Esophagus squamous epithelium (tissue), 5 donors: Measurements from ENCODE around the gene GMDS. TPM values are rescaled to one million over a fixed set of nuclear protein-coding genes. Genes with fewer than 3 reads are reported as not detected.

Source experiments
- DNase-seq: peaks from one replicate; lab custom pipeline; 2025; lab: John Stamatoyannopoulos, UW
- H3K27ac ChIP-seq, 4 donors: fragments of 200-600 bp; sonication (generic); one replicate each; pipeline ENCODE4 v1.5.1; 2016 to 2019; ENCODE audit warnings: mild to moderate bottlenecking in 1 of 4
- H3K27me3 ChIP-seq, 4 donors: fragments of 200-600 bp; sonication (generic); 1 replicate in 3 of 4; 2 replicates in 1 of 4; pipeline versions ENCODE4 v1.5.1 to v1.6.0; 2017 to 2021; ENCODE audit warnings: antibody characterized with exemption in 1 of 4
- H3K36me3 ChIP-seq, 3 donors: fragments of 200-600 bp; sonication (generic); one replicate each; pipeline ENCODE4 v1.5.1; 2016 to 2019
- H3K4me1 ChIP-seq, 3 donors: fragments of 200-600 bp; sonication (generic); one replicate each; pipeline ENCODE4 v1.5.1; 2017 to 2019
- H3K4me3 ChIP-seq, 4 donors: fragments of 200-600 bp; sonication (generic); 1 replicate in 3 of 4; 2 replicates in 1 of 4; pipeline ENCODE4 v1.5.1; 2016 to 2019; ENCODE audit warnings: mild to moderate bottlenecking in 2 of 4, moderate library complexity in 1 of 4
- H3K9me3 ChIP-seq, 3 donors: fragments of 200-600 bp; sonication (generic); one replicate each; pipeline ENCODE4 v1.5.1; 2016 to 2019
- POLR2A ChIP-seq, 4 donors: fragments of 450-650 bp; IDR thresholded peaks; one replicate each; pipeline ENCODE4 v1.6.1; 2017; ENCODE audit warnings: antibody characterized with exemption in 4 of 4, mild to moderate bottlenecking in 4 of 4, moderate library complexity in 3 of 4
- WGBS, 2 donors: methylation state at CpG; one replicate each; pipeline ENCODE4 v1.1.5; 2018; 5-methylcytosine and 5-hydroxymethylcytosine counted together
- intact Hi-C: fragments of 100-400 bp; cut with DNase I; formaldehyde crosslinking; loops from one replicate; pipeline ENCODE4 v1.15.0; 2022
- total RNA-seq, 4 donors: library from RNA; depleted of rRNA; stranded (reverse); fragments of >200 nt; gene quantifications; one replicate each; pipeline ENCODE4 v1.1.0, GENCODE V29; 2016
- TF ChIP-seq, protein P1 (sequence below), 6 experiments: fragments of 450-650 bp in 4 of 6; fragments of 200-600 bp in 2 of 6; sonication (generic) in 2 of 6; IDR thresholded peaks; one replicate each; pipeline ENCODE4 v1.5.1; 2016 to 2019; ENCODE audit warnings: antibody characterized with exemption in 6 of 6, mild to moderate bottlenecking in 4 of 6, moderate library complexity in 4 of 6
- donor health status: DM: yes; HTN: yes; CAD: no.

Gene GMDS
- total RNA-seq, 4 donors from 2014 or later = 17.9 to 58.7 (median 36.7) TPM

DNA sequence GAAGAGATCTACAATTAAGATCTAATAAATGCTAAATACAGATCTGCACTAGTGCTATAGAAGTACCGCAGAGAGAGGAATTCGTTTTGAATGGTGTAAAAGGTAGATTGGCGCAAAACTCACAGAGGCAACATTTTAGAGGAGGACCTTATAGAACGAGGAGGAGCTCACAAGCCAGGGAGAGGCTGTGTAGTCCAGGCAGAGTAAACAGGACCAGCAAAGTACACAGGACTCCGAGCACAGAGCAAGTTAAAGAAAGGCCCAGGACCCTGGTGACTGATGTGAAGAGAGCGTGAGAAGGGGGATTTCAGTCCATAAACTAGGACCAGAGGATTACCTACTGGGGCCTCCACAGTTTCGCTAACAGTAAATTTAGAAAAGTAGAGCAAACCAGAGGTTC is 433.4 kb downstream of the GMDS start:
- no peaks in the 10 kb centered on the region for H3K27me3 ChIP-seq
- 88 to 93% methylated on average over 7 of the region's 7 CpGs for WGBS, 2 donors

DNA sequence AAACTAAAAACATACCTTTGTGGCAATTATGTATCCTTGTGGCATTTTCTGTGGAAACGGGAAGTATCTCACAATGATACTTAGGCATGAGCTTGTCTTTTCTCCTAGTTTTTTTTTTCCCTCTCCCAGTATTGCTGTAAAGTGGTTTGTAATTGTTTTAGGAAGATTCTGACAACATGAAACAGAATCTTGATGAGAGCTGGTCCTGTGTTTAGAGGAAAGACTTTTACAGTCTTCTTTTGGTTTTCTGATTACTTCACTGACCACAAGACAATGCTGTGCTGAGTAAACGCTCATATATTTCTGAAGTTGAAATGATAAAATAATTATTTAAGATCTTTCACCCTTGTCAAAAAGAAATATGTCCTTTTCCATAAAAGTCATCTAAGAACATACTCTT is 434.5 kb downstream of the GMDS start:
- WGBS, 2 donors = 93 to 96% methylated on average over 2 of the region's 2 CpGs
- H3K27me3 ChIP-seq = no peaks in the 10 kb centered on the region
- H3K9me3 ChIP-seq = no peaks in the 10 kb centered on the region
- no peaks in the 10 kb centered on the region for H3K36me3 ChIP-seq
- no peak overlapping the region for H3K27ac ChIP-seq
- no peak for DNase-seq
- TF ChIP-seq, protein P1, sequence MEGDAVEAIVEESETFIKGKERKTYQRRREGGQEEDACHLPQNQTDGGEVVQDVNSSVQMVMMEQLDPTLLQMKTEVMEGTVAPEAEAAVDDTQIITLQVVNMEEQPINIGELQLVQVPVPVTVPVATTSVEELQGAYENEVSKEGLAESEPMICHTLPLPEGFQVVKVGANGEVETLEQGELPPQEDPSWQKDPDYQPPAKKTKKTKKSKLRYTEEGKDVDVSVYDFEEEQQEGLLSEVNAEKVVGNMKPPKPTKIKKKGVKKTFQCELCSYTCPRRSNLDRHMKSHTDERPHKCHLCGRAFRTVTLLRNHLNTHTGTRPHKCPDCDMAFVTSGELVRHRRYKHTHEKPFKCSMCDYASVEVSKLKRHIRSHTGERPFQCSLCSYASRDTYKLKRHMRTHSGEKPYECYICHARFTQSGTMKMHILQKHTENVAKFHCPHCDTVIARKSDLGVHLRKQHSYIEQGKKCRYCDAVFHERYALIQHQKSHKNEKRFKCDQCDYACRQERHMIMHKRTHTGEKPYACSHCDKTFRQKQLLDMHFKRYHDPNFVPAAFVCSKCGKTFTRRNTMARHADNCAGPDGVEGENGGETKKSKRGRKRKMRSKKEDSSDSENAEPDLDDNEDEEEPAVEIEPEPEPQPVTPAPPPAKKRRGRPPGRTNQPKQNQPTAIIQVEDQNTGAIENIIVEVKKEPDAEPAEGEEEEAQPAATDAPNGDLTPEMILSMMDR (IDR thresholded peaks at IDR 0.05) = no peak
- TF ChIP-seq POLR2A (IDR thresholded peaks at IDR 0.05) = no peak
- intact Hi-C loops = no loop called here
- H3K4me1 ChIP-seq = no peaks in the 10 kb centered on the region
- no peak overlapping the region for H3K4me3 ChIP-seq

More for the DNA sequence above, 433.4 kb downstream of the GMDS start:
- Histone ChIP-seq H3K9me3 (no peaks in the 10 kb centered on the region), H3K4me3 (no peak overlapping the region), H3K27ac (no peak overlapping the region), H3K36me3 (no peaks in the 10 kb centered on the region), H3K4me1 (no peaks in the 10 kb centered on the region)
- no peak for TF ChIP-seq POLR2A (IDR thresholded peaks at IDR 0.05)
- TF ChIP-seq, protein P1 (IDR thresholded peaks at IDR 0.05) = no peak
- no peak for DNase-seq
- intact Hi-C loops = no loop called here

DNA sequence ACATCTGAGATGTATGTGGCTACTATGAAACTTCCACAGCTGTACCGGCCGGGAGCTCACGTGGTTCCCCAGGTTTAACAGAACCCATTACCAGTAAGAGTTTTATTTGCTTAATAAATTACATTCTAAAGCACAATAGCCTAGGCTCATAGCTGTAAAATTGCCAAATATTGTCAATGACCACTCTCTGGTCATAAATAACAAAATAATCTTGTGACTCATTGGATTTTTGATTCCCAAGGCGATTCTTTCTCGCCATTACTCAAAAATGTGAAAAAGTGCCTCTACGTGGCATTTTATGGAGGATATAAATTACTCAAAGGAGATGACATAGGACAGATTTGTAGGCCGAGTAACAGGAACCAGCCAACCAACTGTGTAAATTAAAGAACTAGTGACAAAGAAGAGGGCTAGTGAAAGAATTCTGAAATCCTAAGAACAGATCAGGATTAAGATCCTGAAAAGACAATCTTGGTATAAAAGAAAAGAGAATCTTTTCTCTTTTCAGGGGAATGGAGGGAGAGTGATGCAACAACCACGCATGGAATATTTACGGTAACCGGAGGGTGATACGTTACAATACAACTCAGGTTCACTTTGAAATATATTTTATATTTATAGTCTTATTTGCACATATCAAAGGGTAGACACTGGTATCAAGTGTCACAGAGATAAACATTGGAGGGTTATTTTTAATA is 436.0 kb downstream of the GMDS start:
- WGBS, 2 donors = 93 to 94% methylated on average over 11 of the region's 11 CpGs
- no peaks in the 10 kb centered on the region for H3K4me1 ChIP-seq
- H3K4me3 ChIP-seq = no peak overlapping the region
- H3K9me3 ChIP-seq = no peaks in the 10 kb centered on the region
- H3K27me3 ChIP-seq = no peaks in the 10 kb centered on the region
- TF ChIP-seq, protein P1 (IDR thresholded peaks at IDR 0.05) = no peak
- no peak for TF ChIP-seq POLR2A (IDR thresholded peaks at IDR 0.05)
- no peaks in the 10 kb centered on the region for H3K36me3 ChIP-seq
- H3K27ac ChIP-seq = no peak overlapping the region
- no peak for DNase-seq
- intact Hi-C loops = no loop called here

DNA sequence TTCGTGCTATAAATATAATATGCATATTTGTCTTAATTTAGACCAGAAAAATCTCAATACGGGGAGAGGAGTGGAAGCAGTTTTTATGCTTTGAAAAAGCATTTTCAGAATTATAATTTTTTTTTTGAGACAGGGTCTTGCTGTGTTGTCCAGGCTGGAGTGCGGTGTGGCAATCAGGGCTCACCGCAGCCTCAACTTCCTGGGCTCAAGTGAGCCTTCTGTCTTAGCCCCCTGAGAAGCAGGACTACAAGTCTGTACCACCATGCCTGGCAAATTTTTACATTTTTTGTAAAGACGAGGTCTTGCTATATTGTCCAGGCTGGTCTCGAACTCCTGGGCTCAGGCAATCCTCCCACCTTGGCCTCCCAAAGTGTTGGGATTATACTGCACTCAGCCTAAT is 438.5 kb downstream of the GMDS start:
- no peak overlapping the region for H3K4me3 ChIP-seq
- no peaks in the 10 kb centered on the region for H3K27me3 ChIP-seq
- H3K4me1 ChIP-seq = no peaks in the 10 kb centered on the region
- intact Hi-C loops = no loop called here
- no peak overlapping the region for H3K27ac ChIP-seq
- no peaks in the 10 kb centered on the region for H3K9me3 ChIP-seq
- DNase-seq = no peak
- 91 to 93% methylated on average over 6 of the region's 6 CpGs for WGBS, 2 donors
- TF ChIP-seq POLR2A (IDR thresholded peaks at IDR 0.05) = no peak
- TF ChIP-seq, protein P1 (IDR thresholded peaks at IDR 0.05) = no peak
- H3K36me3 ChIP-seq = no peaks in the 10 kb centered on the region

DNA sequence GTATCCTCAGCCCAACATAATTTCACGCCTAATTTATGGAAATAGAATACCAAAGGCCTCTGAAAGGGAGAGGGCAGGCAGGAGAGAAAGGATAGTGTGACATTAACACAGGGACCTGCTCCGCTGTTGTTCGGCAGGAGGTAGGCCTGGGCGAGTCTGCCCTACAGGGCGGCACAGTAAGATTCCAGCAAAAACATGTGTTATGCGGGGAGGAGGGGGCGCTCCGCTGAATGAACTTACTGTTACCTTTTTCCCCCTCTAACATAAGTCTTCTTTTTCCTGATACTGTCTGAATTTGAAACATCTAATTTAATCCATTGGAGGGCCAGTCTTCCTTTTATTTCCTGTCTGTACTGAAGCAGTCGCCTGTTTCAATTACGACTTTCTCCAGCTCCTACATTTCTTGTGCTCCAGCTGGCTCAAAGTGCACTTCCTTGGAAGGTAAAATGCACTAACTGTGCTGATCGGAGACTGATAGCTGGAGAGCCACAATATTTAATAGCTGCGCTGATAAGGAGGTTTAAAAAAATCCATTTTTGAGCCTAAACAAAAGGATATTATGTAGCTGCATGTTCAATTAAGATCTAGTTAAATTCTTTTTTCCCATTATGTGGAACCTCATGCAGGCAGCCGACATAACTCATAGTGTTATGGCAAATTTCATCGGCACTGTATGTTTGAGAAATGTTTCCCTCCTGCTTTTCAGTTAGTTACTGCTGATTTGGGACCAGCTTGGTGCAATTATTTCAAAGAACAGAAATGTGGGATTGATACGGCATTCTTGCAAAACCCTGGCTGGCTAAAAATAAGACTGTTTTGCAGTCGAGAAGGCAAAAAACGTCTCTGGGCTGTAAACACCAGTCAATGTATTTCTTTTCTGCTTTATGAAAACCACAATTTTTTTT is 442.7 kb downstream of the GMDS start:
- no peak overlapping the region for H3K27ac ChIP-seq
- 89 to 94% methylated on average over 17 of the region's 17 CpGs for WGBS, 2 donors
- H3K27me3 ChIP-seq = no peaks in the 10 kb centered on the region
- no peaks in the 10 kb centered on the region for H3K36me3 ChIP-seq
- no peak overlapping the region for H3K4me3 ChIP-seq
- H3K4me1 ChIP-seq = peaks cover 0 to 2% (median 0%) of the 10 kb centered on the region in 3 donors
- no peak for DNase-seq
- no peak for TF ChIP-seq POLR2A (IDR thresholded peaks at IDR 0.05)
- TF ChIP-seq, protein P1 (IDR thresholded peaks at IDR 0.05) = no peak
- H3K9me3 ChIP-seq = no peaks in the 10 kb centered on the region
- intact Hi-C loops = no loop called here
